Hindlimb muscle (tissue), 1 donor: ENCODE results near the gene OMA1. TPM values are rescaled to one million over a fixed set of nuclear protein-coding genes. Genes with fewer than 3 reads are reported as not detected.
"Not testable (repeated sequence)": the region's sequence is repeated elsewhere in the genome, so short reads cannot be mapped to it uniquely, and the experiment has no call there.

Experiments
- DNase-seq: peaks from one replicate; pipeline ENCODE4 v3.0.0-alpha.2; 2013
- polyA plus RNA-seq: library from polyadenylated mRNA; unstranded; fragments of 120-200 nt; gene quantifications from one replicate; pipeline ENCODE4 v1.2.1, GENCODE V29; 2013; ENCODE audit not compliant: insufficient read length

The OMA1 gene
- polyA plus RNA-seq, 1 donor = 15.3 TPM

GRCh38 chr1:58573705-58574591 lies 27.4 kb upstream of the OMA1 start:
- DNase-seq = no peak

- no peak for DNase-seq
Measured at GRCh38 chr1:58573138-58573537, 26.6 kb upstream of the OMA1 start.

- no peak for DNase-seq
Measured at GRCh38 chr1:58572690-58573089, 26.2 kb upstream of the OMA1 start.

- no peak for DNase-seq
Measured at GRCh38 chr1:58571616-58572015, 25.1 kb upstream of the OMA1 start.

- no peak for DNase-seq
Measured at GRCh38 chr1:58570817-58571216, 24.3 kb upstream of the OMA1 start.

GRCh38 chr1:58570094-58570493 lies 23.6 kb upstream of the OMA1 start:
- DNase-seq = no peak

GRCh38 chr1:58568911-58569310 lies 22.4 kb upstream of the OMA1 start:
- DNase-seq = no peak

GRCh38 chr1:58568271-58568860 lies 21.8 kb upstream of the OMA1 start:
- DNase-seq = no peak

- DNase-seq = no peak
Measured at GRCh38 chr1:58566339-58566738, 19.8 kb upstream of the OMA1 start.

- DNase-seq = not testable (repeated sequence)
Measured at GRCh38 chr1:58563715-58564114, 17.2 kb upstream of the OMA1 start.

GRCh38 chr1:58561633-58562032 lies 15.1 kb upstream of the OMA1 start:
- no peak for DNase-seq

- DNase-seq = no peak
Measured at GRCh38 chr1:58555393-58555792, 8.9 kb upstream of the OMA1 start.

GRCh38 chr1:58551186-58552140 lies 4.9 kb upstream of the OMA1 start:
- no peak for DNase-seq

- DNase-seq = not testable (repeated sequence)
Measured at GRCh38 chr1:58549291-58549690, 2.8 kb upstream of the OMA1 start.

GRCh38 chr1:58548371-58548770 lies 1.8 kb upstream of the OMA1 start:
- no peak for DNase-seq

- peak; percentile 83 for DNase-seq
Measured at GRCh38 chr1:58545591-58546519, 671 bp downstream of the OMA1 start.

GRCh38 chr1:58543260-58543659 lies 3.3 kb downstream of the OMA1 start:
- DNase-seq = no peak

- DNase-seq = no peak
Measured at GRCh38 chr1:58539553-58539952, 7.0 kb downstream of the OMA1 start.

GRCh38 chr1:58538821-58539220 lies 7.7 kb downstream of the OMA1 start:
- DNase-seq = no peak

GRCh38 chr1:58531842-58532241 lies 14.7 kb downstream of the OMA1 start:
- DNase-seq = not testable (repeated sequence)

- DNase-seq = no peak
Measured at GRCh38 chr1:58529284-58529683, 17.2 kb downstream of the OMA1 start.

GRCh38 chr1:58528518-58528917 lies 18.0 kb downstream of the OMA1 start:
- no peak for DNase-seq
